K562 (cell line): ENCODE measurements around the gene GDNF. TPM values are rescaled to one million over a fixed set of nuclear protein-coding genes. Genes with fewer than 3 reads are reported as not detected.

Experiments used
- ATAC-seq: fragments of 200-7000 bp; cut with Tn5 transposase; 3 replicates; pipeline ENCODE4 v1.9.1; 2020; ENCODE audit warnings: moderate library complexity
- BruUV-seq: library from RNA; stranded (reverse); fragments of 400-500 nt; replicated peaks from 2 replicates; lab custom pipeline; 2021; lab: Mats Ljungman, UMichigan
- CTCF ChIA-PET: fragments of 300-600 bp; formaldehyde crosslinking; extraction: SDS; loops from one replicate; lab custom pipeline; 2021; ENCODE audit warnings: low intra/inter-chr PET ratio; lab: Yijun Ruan, JAX
- POLR2A ChIA-PET: fragments of 300-600, 350-650 bp; sonication (Branson Sonifier 250); formaldehyde crosslinking; extraction: SDS; loops from one replicate; lab custom pipeline; 2021; ENCODE audit warnings: antibody characterized with exemption, inconsistent platforms; lab: Yijun Ruan, JAX
- DNase-seq, 4 experiments: peaks; one replicate each; pipeline versions ENCODE4 v3.0.0 to v3.0.0-alpha.2; 2011 to 2018; ENCODE audit warnings: low spot score in 3 of 4, mixed read lengths in 3 of 4; ENCODE audit errors: extremely low read depth in 1 of 4
- FAIRE-seq: peaks from 2 replicates; lab custom pipeline; 2011; peaks lifted over from hg19 to GRCh38; lab: Jason Lieb, UNC
- H2AFZ ChIP-seq: 2 replicates; pipeline ENCODE4 v1.6.0; 2011; ENCODE audit warnings: low read depth, low read length, control low read depth, inconsistent platforms
- H3K27ac ChIP-seq: fragments of 200-600 bp; 3 replicates; pipeline ENCODE4 v1.8.0; 2011; ENCODE audit warnings: low read depth, mild to moderate bottlenecking, control low read depth, inconsistent platforms, low read length, moderate library complexity, mixed read lengths; ENCODE audit errors: extremely low read depth
- H3K27me3 ChIP-seq, 2 experiments: fragments of 300-600 bp in 1 of 2; 2 replicates in 1 of 2; 3 replicates in 1 of 2; pipeline versions ENCODE4 v1.6.0 to v1.8.0; 2011; ENCODE audit warnings: inconsistent platforms in 2 of 2, low read length in 2 of 2, mild to moderate bottlenecking in 1 of 2, mixed read lengths in 1 of 2, moderate library complexity in 1 of 2; ENCODE audit not compliant: control insufficient read depth in 2 of 2, insufficient read depth in 2 of 2
- H3K36me3 ChIP-seq: fragments of 300-600 bp; 3 replicates; pipeline ENCODE4 v1.8.0; 2011; ENCODE audit warnings: mild to moderate bottlenecking, low read length, inconsistent platforms; ENCODE audit not compliant: control insufficient read depth, insufficient read depth
- H3K4me1 ChIP-seq, 2 experiments: fragments of 200-600 bp in 1 of 2; replicated peaks in 1 of 2; 2 replicates in 1 of 2; 3 replicates in 1 of 2; pipeline versions ENCODE4 v1.5.1 to v1.8.0; 2011; ENCODE audit warnings: inconsistent platforms in 2 of 2, low read length in 2 of 2, mild to moderate bottlenecking in 1 of 2, mixed read lengths in 1 of 2, moderate library complexity in 1 of 2; ENCODE audit not compliant: control insufficient read depth in 2 of 2, insufficient read depth in 2 of 2
- H3K4me2 ChIP-seq: 2 replicates; pipeline ENCODE4 v1.6.1; 2011; ENCODE audit warnings: low read length, control low read depth, inconsistent platforms, mixed read lengths; ENCODE audit not compliant: insufficient read depth
- H3K4me3 ChIP-seq: fragments of 200-600 bp; sonication (generic), shearing (Covaris generic); 2 replicates; pipeline ENCODE4 v1.5.1; 2016; ENCODE audit warnings: control low read depth, inconsistent platforms
- H3K79me2 ChIP-seq: fragments of 200-600 bp; 3 replicates; pipeline ENCODE4 v1.8.0; 2011; ENCODE audit warnings: low read length, inconsistent platforms; ENCODE audit not compliant: control insufficient read depth, insufficient read depth
- H3K9ac ChIP-seq, 2 experiments: 2 replicates each; pipeline versions ENCODE4 v1.6.0 to v1.6.1; 2011; ENCODE audit warnings: low read depth in 2 of 2, low read length in 2 of 2, control low read depth in 1 of 2, inconsistent platforms in 1 of 2, mild to moderate bottlenecking in 1 of 2, mixed read lengths in 1 of 2; ENCODE audit not compliant: insufficient read depth in 1 of 2
- H3K9me1 ChIP-seq: one replicate; pipeline ENCODE4 v1.6.0; 2011; ENCODE audit warnings: inconsistent platforms, mild to moderate bottlenecking, low read length, moderate library complexity; ENCODE audit not compliant: control insufficient read depth, insufficient read depth
- H3K9me3 ChIP-seq: replicated peaks from 2 replicates; pipeline ENCODE4 v1.5.1; 2011; ENCODE audit warnings: low read depth, low read length, inconsistent platforms; ENCODE audit not compliant: control insufficient read depth, insufficient read depth
- H4K20me1 ChIP-seq: replicated peaks from 2 replicates; pipeline ENCODE4 v1.6.1; 2011; ENCODE audit warnings: low read length, inconsistent platforms, mixed read lengths; ENCODE audit not compliant: control insufficient read depth, insufficient read depth
- HLTF ChIP-seq: fragments of 450-650 bp; IDR thresholded peaks from 2 replicates; pipeline ENCODE4 v1.6.1; 2016
- NFIX ChIP-seq: fragments of 250-450 bp; sonication (Bioruptor Pico); IDR thresholded peaks from 2 replicates; pipeline ENCODE4 v1.4.0; 2020; ENCODE audit warnings: low read depth, mild to moderate bottlenecking, moderate library complexity
- SMARCB1 ChIP-seq: IDR thresholded peaks from 2 replicates; pipeline ENCODE4 v1.6.1; 2011; ENCODE audit warnings: improper control_type of control experiment, low read depth; ENCODE audit not compliant: insufficient read length
- ZBTB1 ChIP-seq: sonication (generic); formaldehyde crosslinking; IDR thresholded peaks from 2 replicates; pipeline ENCODE4 v1.8.1; 2023; ENCODE audit warnings: missing genetic modification reagents, low read depth, mild to moderate bottlenecking, borderline replicate concordance
- ZKSCAN3 ChIP-seq: fragments of 250-450 bp; sonication (Bioruptor Pico); IDR thresholded peaks from 2 replicates; pipeline ENCODE4 v1.4.0; 2020
- ZNF232 ChIP-seq: sonication (generic); formaldehyde crosslinking; IDR thresholded peaks from 2 replicates; pipeline ENCODE4 v1.8.0; 2022; ENCODE audit warnings: mild to moderate bottlenecking, missing genetic modification reagents
- WGBS: fragments of 100-300 bp; shearing (Covaris generic); methylation state at CpG from one replicate; pipeline ENCODE4 v1.1.6; 2016; ENCODE audit warnings: low coverage, mixed read lengths; ENCODE audit not compliant: insufficient coverage; ENCODE audit errors: missing lambda C conversion rate; 5-methylcytosine and 5-hydroxymethylcytosine counted together
- in situ Hi-C: fragments of 300-500 bp; cut with MboI; formaldehyde crosslinking; loops from 4 replicates; pipeline ENCODE4 v1.15.0; 2018; ENCODE audit warnings: inconsistent platforms, mixed read lengths
- intact Hi-C: fragments of 100-400 bp; cut with micrococcal nuclease; formaldehyde crosslinking; loops from 2 replicates; pipeline ENCODE4 v1.14.2; 2022
- polyA plus RNA-seq, 8 experiments: library from polyadenylated mRNA; depleted of rRNA in 4 of 8; stranded (reverse) in 5 of 8; unstranded in 3 of 8; fragments of >200 nt; fragmentation: Nextera tagmentation in 2 of 8; fragmentation: Illumina TruSeq in 1 of 8; extraction: Ambion mirVana in 2 of 8; extraction: Trizol in 1 of 8; gene quantifications; 2 replicates each; pipeline versions ENCODE4 v1.2.1 to v1.2.3, GENCODE V29; 2011 to 2014; ENCODE audit warnings: inconsistent platforms in 1 of 8, missing spikeins in 1 of 8
- total RNA-seq, 7 experiments: library from RNA; depleted of rRNA in 6 of 7; stranded (reverse); fragments of >200 nt in 6 of 7; fragmentation: Illumina TruSeq in 2 of 7; extraction: Trizol in 2 of 7; gene quantifications; 2 replicates each; pipeline versions ENCODE4 v1.2.1 to v1.2.3, GENCODE V29; 2011 to 2021; ENCODE audit warnings: low replicate concordance in 1 of 7
- TF ChIP-seq, protein P1 (sequence below): fragments of 450-650 bp; conservative IDR thresholded peaks from 2 replicates; pipeline ENCODE4 v1.6.1; 2016; ENCODE audit warnings: missing genetic modification characterization, low read depth, mild to moderate bottlenecking, control low read depth, missing compliant biosample characterization
- TF ChIP-seq, protein P2 (sequence below): fragments of 250-450 bp; sonication (Bioruptor Pico); IDR thresholded peaks from 2 replicates; pipeline ENCODE4 v1.5.0; 2021

The GDNF gene
- total and polyA plus RNA-seq, 9 of the 15 experiments (the other 6 are each of a cell fraction or from before 2014, with no cell fraction given) = not detected

DNA sequence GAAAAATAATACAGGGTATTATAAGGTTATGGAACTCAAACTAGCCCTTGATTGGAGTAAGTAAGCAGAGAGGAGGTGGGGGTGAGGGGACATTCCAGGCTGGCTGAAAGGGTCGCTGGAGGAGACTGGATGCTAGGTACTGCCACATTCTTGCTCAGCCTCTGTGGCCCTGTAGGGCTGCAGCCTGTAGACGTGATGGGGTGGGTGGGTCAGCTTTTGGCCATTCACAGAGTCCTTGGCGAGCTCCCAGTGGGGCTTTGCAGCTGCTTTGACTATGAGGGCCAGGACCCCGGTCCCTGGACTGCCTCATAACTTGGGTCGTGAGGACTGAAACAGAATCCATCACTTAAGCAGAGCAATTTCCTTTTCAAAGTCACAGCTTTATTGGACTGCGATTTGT is 4.2 kb upstream of the GDNF start:
- Histone ChIP-seq H3K9me1 (no peaks in the 10 kb centered on the region), H3K27me3 (peaks cover 4 to 30% of the 10 kb centered on the region in 2 experiments; a peak in 3 of 5 replicates), H3K4me2 (no peak overlapping the region), H3K4me1 (peaks cover 0 to 11% of the 10 kb centered on the region in 2 experiments; a peak in 1 of 5 replicates), H3K4me3 (no peak overlapping the region), H3K36me3 (no peaks in the 10 kb centered on the region), H3K79me2 (no peaks in the 10 kb centered on the region), H2AFZ (no peak overlapping the region), H4K20me1 (no peaks in the 10 kb centered on the region), H3K9ac (no peak overlapping the region), H3K9me3 (no peaks in the 10 kb centered on the region), H3K27ac (no peak overlapping the region)
- WGBS = 2% methylated on average over 6 of the region's 6 CpGs
- FAIRE-seq = no peak
- no TSS peak for BruUV-seq
- intact Hi-C loops = no loop called here
- TF ChIP-seq HLTF = no peak
- in situ Hi-C loops = loop anchor here (10.0 kb wide), 1 partner anchor 351 kb away; no protein-coding TSS in a partner anchor
- CTCF ChIA-PET = no interaction called here
- DNase-seq = no peak
- no peak for ATAC-seq
- POLR2A ChIA-PET = no interaction called here

DNA sequence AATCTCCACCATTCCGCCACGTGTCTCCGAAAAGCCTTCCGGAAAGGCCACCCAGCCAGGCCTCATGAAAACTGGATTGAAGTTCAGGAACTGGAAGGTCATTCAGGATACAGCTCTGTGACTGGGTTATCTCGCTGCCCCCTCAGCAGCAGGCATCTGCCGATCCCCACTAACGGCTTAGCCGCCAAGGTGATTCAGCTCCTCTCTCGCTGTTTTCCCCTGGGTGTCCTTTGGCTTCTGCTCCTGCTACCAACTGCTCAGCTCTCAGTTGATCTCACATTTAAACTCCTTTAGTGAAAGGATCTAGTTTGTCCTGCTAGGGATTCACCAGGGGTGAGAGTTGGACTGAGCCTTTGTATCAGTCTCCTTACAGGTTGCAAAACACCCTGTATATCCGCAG is 2.2 kb upstream of the GDNF start:
- TF ChIP-seq, protein P1, sequence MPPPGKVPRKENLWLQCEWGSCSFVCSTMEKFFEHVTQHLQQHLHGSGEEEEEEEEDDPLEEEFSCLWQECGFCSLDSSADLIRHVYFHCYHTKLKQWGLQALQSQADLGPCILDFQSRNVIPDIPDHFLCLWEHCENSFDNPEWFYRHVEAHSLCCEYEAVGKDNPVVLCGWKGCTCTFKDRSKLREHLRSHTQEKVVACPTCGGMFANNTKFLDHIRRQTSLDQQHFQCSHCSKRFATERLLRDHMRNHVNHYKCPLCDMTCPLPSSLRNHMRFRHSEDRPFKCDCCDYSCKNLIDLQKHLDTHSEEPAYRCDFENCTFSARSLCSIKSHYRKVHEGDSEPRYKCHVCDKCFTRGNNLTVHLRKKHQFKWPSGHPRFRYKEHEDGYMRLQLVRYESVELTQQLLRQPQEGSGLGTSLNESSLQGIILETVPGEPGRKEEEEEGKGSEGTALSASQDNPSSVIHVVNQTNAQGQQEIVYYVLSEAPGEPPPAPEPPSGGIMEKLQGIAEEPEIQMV = no peak
- TF ChIP-seq SMARCB1 (no peak), ZBTB1 (no peak), ZKSCAN3 (CRISPR knock-in tag) (no peak), NFIX (CRISPR knock-in tag) (no peak), ZNF232 (CRISPR knock-in tag) (no peak)
- TF ChIP-seq, protein P2, sequence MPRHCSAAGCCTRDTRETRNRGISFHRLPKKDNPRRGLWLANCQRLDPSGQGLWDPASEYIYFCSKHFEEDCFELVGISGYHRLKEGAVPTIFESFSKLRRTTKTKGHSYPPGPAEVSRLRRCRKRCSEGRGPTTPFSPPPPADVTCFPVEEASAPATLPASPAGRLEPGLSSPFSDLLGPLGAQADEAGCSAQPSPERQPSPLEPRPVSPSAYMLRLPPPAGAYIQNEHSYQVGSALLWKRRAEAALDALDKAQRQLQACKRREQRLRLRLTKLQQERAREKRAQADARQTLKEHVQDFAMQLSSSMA (CRISPR knock-in tag) = no peak
- Histone ChIP-seq H3K9ac (no peak overlapping the region), H3K4me3 (no peak overlapping the region), H3K27me3 (peaks cover 21 to 45% of the 10 kb centered on the region in 2 experiments; a peak in 4 of 5 replicates), H3K27ac (no peak overlapping the region), H3K36me3 (no peaks in the 10 kb centered on the region), H3K9me3 (0 out of 2 replicates have a peak, but pooled peaks cover 2% of the 10 kb centered on the region), H4K20me1 (no peaks in the 10 kb centered on the region; the same call in 1 of the 2 replicates), H3K9me1 (no peaks in the 10 kb centered on the region), H2AFZ (no peak overlapping the region), H3K79me2 (no peaks in the 10 kb centered on the region), H3K4me1 (peaks cover 0 to 20% of the 10 kb centered on the region in 2 experiments; a peak in 1 of 5 replicates), H3K4me2 (no peak overlapping the region)
- BruUV-seq = no TSS peak
- intact Hi-C loops = no loop called here
- no peak for DNase-seq
- CTCF ChIA-PET = no interaction called here
- in situ Hi-C loops = loop anchor here (10.0 kb wide), 1 partner anchor 353 kb away; no protein-coding TSS in a partner anchor
- POLR2A ChIA-PET = no interaction called here
- 9% methylated on average over 10 of the region's 10 CpGs for WGBS
- no peak for FAIRE-seq
- no peak for ATAC-seq
